H1 (cell line): Measurements from ENCODE around the gene LGALS8. TPM values are rescaled to one million over a fixed set of nuclear protein-coding genes. Genes with fewer than 3 reads are reported as not detected.

Experiments
- CTBP2 ChIP-seq: IDR thresholded peaks from 2 replicates; pipeline ENCODE4 v1.7.0; 2011; ENCODE audit warnings: borderline replicate concordance, mild to moderate bottlenecking, moderate library complexity, mixed read lengths, low read length; ENCODE audit not compliant: insufficient read depth, insufficient read length
- EZH2 ChIP-seq: fragments of 200-600 bp; sonication (generic); IDR thresholded peaks from 2 replicates; pipeline ENCODE4 v1.7.1; 2012; ENCODE audit warnings: low read depth, mild to moderate bottlenecking, moderate library complexity, low read length, inconsistent platforms; ENCODE audit not compliant: severe bottlenecking
- FOSL1 ChIP-seq: IDR thresholded peaks from 2 replicates; pipeline ENCODE4 v1.6.1; 2011; ENCODE audit warnings: mild to moderate bottlenecking, low read depth, low read length, moderate library complexity; ENCODE audit not compliant: insufficient read depth
- HDAC6 ChIP-seq: IDR thresholded peaks from one replicate; pipeline ENCODE4 v1.7.1; 2012; ENCODE audit warnings: low read depth, mild to moderate bottlenecking, inconsistent platforms, low read length, moderate library complexity
- KDM4A ChIP-seq: IDR thresholded peaks from one replicate; pipeline ENCODE4 v1.7.1; 2012; ENCODE audit warnings: low read depth, mild to moderate bottlenecking, moderate library complexity, low read length, inconsistent platforms; ENCODE audit not compliant: severe bottlenecking
- MAFK ChIP-seq: IDR thresholded peaks from 2 replicates; pipeline ENCODE4 v1.6.1; 2012; ENCODE audit warnings: low read depth, mild to moderate bottlenecking, improper control_type of control experiment, low read length
- RBBP5 ChIP-seq: IDR thresholded peaks from 2 replicates; pipeline ENCODE4 v1.7.1; 2012; ENCODE audit warnings: low read depth, mild to moderate bottlenecking, inconsistent platforms, low read length, moderate library complexity, borderline replicate concordance
- SIN3A ChIP-seq, 2 experiments: IDR thresholded peaks in 1 of 2; conservative IDR thresholded peaks in 1 of 2; 2 replicates each; pipeline ENCODE4 v1.6.1; 2011 to 2012; ENCODE audit warnings: low read length in 2 of 2, improper control_type of control experiment in 1 of 2, low read depth in 1 of 2, mild to moderate bottlenecking in 1 of 2
- SP2 ChIP-seq: IDR thresholded peaks from 2 replicates; pipeline ENCODE4 v1.6.1; 2012; ENCODE audit warnings: mild to moderate bottlenecking, low read length, inconsistent platforms
- SUZ12 ChIP-seq: fragments of 200-600 bp; sonication (generic); IDR thresholded peaks from 2 replicates; pipeline ENCODE4 v1.6.1; 2012; ENCODE audit warnings: mild to moderate bottlenecking, inconsistent platforms, low read length, moderate library complexity, mixed read lengths
- YY1 ChIP-seq: IDR thresholded peaks from 2 replicates; pipeline ENCODE4 v1.6.1; 2011; ENCODE audit warnings: low read depth, mild to moderate bottlenecking, low read length
- polyA plus RNA-seq, 7 experiments: library from polyadenylated mRNA; depleted of rRNA in 3 of 7; stranded (reverse) in 5 of 7; unstranded in 2 of 7; fragments of >200 nt in 5 of 7; fragments of 200-250 nt in 2 of 7; gene quantifications; 1 replicate in 5 of 7; 2 replicates in 1 of 7; 4 replicates in 1 of 7; pipeline versions ENCODE4 v1.2.1 to v1.2.3, GENCODE V29; 2011 to 2013; ENCODE audit warnings: missing spikeins in 2 of 7, mixed read lengths in 2 of 7
- total RNA-seq: library from RNA; stranded (reverse); fragmentation: NEBNext Ultra II Directional; extraction: Animal tissue kit (Norgen Biotek cat#: 25700); gene quantifications from 2 replicates; pipeline ENCODE4 v1.2.1, GENCODE V29; 2021
- TF ChIP-seq, protein P1 (sequence below): fragments of 300-600 bp; sonication (generic); IDR thresholded peaks from 2 replicates; pipeline ENCODE4 v1.7.1; 2012; ENCODE audit warnings: low read length, moderate library complexity, mild to moderate bottlenecking, inconsistent platforms; ENCODE audit not compliant: insufficient replicate concordance

The LGALS8 gene
- total and polyA plus RNA-seq, 2 of the 8 experiments (the other 6 are each of a cell fraction or from before 2014, with no cell fraction given), result 7.2 to 11.6 TPM

DNA sequence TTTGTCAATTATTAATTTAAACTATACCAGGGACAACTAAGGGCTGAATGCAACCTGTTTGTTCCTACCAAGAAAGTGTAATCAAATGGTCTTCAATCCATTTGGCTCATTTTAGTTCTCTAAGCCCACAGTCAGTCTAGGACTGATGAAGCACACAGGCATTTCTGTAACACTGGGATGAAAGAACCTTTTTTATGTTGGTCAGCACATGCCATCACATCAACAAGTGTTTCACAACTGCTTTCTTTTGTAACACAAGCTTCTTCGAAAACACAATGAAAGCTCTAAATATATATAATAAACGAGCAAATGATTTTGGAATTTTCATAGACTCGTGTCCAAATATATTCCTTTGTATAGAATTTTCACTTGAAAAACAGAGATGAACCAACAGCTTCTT lies 51.7 kb downstream of the LGALS8 start (continued):
- TF ChIP-seq, protein P1, sequence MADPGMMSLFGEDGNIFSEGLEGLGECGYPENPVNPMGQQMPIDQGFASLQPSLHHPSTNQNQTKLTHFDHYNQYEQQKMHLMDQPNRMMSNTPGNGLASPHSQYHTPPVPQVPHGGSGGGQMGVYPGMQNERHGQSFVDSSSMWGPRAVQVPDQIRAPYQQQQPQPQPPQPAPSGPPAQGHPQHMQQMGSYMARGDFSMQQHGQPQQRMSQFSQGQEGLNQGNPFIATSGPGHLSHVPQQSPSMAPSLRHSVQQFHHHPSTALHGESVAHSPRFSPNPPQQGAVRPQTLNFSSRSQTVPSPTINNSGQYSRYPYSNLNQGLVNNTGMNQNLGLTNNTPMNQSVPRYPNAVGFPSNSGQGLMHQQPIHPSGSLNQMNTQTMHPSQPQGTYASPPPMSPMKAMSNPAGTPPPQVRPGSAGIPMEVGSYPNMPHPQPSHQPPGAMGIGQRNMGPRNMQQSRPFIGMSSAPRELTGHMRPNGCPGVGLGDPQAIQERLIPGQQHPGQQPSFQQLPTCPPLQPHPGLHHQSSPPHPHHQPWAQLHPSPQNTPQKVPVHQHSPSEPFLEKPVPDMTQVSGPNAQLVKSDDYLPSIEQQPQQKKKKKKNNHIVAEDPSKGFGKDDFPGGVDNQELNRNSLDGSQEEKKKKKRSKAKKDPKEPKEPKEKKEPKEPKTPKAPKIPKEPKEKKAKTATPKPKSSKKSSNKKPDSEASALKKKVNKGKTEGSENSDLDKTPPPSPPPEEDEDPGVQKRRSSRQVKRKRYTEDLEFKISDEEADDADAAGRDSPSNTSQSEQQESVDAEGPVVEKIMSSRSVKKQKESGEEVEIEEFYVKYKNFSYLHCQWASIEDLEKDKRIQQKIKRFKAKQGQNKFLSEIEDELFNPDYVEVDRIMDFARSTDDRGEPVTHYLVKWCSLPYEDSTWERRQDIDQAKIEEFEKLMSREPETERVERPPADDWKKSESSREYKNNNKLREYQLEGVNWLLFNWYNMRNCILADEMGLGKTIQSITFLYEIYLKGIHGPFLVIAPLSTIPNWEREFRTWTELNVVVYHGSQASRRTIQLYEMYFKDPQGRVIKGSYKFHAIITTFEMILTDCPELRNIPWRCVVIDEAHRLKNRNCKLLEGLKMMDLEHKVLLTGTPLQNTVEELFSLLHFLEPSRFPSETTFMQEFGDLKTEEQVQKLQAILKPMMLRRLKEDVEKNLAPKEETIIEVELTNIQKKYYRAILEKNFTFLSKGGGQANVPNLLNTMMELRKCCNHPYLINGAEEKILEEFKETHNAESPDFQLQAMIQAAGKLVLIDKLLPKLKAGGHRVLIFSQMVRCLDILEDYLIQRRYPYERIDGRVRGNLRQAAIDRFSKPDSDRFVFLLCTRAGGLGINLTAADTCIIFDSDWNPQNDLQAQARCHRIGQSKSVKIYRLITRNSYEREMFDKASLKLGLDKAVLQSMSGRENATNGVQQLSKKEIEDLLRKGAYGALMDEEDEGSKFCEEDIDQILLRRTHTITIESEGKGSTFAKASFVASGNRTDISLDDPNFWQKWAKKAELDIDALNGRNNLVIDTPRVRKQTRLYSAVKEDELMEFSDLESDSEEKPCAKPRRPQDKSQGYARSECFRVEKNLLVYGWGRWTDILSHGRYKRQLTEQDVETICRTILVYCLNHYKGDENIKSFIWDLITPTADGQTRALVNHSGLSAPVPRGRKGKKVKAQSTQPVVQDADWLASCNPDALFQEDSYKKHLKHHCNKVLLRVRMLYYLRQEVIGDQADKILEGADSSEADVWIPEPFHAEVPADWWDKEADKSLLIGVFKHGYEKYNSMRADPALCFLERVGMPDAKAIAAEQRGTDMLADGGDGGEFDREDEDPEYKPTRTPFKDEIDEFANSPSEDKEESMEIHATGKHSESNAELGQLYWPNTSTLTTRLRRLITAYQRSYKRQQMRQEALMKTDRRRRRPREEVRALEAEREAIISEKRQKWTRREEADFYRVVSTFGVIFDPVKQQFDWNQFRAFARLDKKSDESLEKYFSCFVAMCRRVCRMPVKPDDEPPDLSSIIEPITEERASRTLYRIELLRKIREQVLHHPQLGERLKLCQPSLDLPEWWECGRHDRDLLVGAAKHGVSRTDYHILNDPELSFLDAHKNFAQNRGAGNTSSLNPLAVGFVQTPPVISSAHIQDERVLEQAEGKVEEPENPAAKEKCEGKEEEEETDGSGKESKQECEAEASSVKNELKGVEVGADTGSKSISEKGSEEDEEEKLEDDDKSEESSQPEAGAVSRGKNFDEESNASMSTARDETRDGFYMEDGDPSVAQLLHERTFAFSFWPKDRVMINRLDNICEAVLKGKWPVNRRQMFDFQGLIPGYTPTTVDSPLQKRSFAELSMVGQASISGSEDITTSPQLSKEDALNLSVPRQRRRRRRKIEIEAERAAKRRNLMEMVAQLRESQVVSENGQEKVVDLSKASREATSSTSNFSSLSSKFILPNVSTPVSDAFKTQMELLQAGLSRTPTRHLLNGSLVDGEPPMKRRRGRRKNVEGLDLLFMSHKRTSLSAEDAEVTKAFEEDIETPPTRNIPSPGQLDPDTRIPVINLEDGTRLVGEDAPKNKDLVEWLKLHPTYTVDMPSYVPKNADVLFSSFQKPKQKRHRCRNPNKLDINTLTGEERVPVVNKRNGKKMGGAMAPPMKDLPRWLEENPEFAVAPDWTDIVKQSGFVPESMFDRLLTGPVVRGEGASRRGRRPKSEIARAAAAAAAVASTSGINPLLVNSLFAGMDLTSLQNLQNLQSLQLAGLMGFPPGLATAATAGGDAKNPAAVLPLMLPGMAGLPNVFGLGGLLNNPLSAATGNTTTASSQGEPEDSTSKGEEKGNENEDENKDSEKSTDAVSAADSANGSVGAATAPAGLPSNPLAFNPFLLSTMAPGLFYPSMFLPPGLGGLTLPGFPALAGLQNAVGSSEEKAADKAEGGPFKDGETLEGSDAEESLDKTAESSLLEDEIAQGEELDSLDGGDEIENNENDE, result no peak
- TF ChIP-seq KDM4A (no peak), EZH2 (no peak), SUZ12 (no peak), MAFK (no peak), HDAC6 (no peak), YY1 (no peak), SIN3A (conservative IDR thresholded peaks at IDR 0.05 in 1 of 2, IDR thresholded peaks at IDR 0.05 in 1 of 2; ENCODE audit: low read depth in 1 of 2, low read length in 2 of 2) (no peak), SP2 (no peak), FOSL1 (no peak), RBBP5 (no peak), CTBP2 (no peak)
